Endothelial cell of umbilical vein (primary cell): ENCODE data around the gene LMX1A. TPM values are rescaled to one million over a fixed set of nuclear protein-coding genes. Genes with fewer than 3 reads are reported as not detected.

ENCODE experiments used
- BruUV-seq: library from RNA; stranded (reverse); fragments of 400-500 nt; replicated peaks from 2 replicates; lab custom pipeline; 2021; lab: Mats Ljungman, UMichigan
- CTCF ChIA-PET: fragments of 300-600, 350-600 bp; sonication (Branson Sonifier 250); formaldehyde crosslinking; loops from one replicate; lab custom pipeline; 2021; ENCODE audit warnings: antibody characterized with exemption, inconsistent platforms; lab: Charles Lee
- POLR2A ChIA-PET: fragments of 300-600, 350-600 bp; sonication (Branson Sonifier 250); formaldehyde crosslinking; loops from one replicate; lab custom pipeline; 2021; ENCODE audit warnings: antibody characterized with exemption, inconsistent platforms; lab: Charles Lee
- DNase-seq: peaks from one replicate; pipeline ENCODE4 v3.0.0-alpha.2; 2011; ENCODE audit warnings: low read depth, low spot score
- FAIRE-seq: peaks from 2 replicates; lab custom pipeline; 2011; peaks lifted over from hg19 to GRCh38; lab: Jason Lieb, UNC
- H2AFZ ChIP-seq: 2 replicates; pipeline ENCODE4 v1.6.0; 2012; ENCODE audit warnings: low read depth, low read length, control low read depth, inconsistent platforms
- H3K27ac ChIP-seq: 2 replicates; pipeline ENCODE4 v1.5.1; 2011; ENCODE audit warnings: low read depth, mild to moderate bottlenecking, control low read depth, low read length, moderate library complexity; ENCODE audit not compliant: insufficient read depth
- H3K27me3 ChIP-seq, 2 experiments: 2 replicates each; pipeline versions ENCODE4 v1.6.0 to v1.6.1; 2011; ENCODE audit warnings: low read length in 2 of 2, mixed read lengths in 1 of 2; ENCODE audit not compliant: control insufficient read depth in 2 of 2, insufficient read depth in 2 of 2
- H3K36me3 ChIP-seq, 2 experiments: 2 replicates in 1 of 2; 3 replicates in 1 of 2; pipeline ENCODE4 v1.5.1; 2011; ENCODE audit warnings: low read length in 2 of 2, mild to moderate bottlenecking in 1 of 2, moderate library complexity in 1 of 2; ENCODE audit not compliant: control insufficient read depth in 2 of 2, insufficient read depth in 2 of 2; ENCODE audit errors: extremely low read depth in 1 of 2
- H3K4me1 ChIP-seq: 3 replicates; pipeline ENCODE4 v1.5.1; 2011; ENCODE audit warnings: mild to moderate bottlenecking, low read length; ENCODE audit not compliant: control insufficient read depth, insufficient read depth; ENCODE audit errors: extremely low read depth
- H3K4me2 ChIP-seq: 2 replicates; pipeline ENCODE4 v1.6.1; 2011; ENCODE audit warnings: low read length, control low read depth, mixed read lengths; ENCODE audit not compliant: insufficient read depth
- H3K4me3 ChIP-seq, 3 experiments: fragments of 200-600 bp in 1 of 3; sonication (generic), shearing (Covaris generic) in 1 of 3; replicated peaks in 1 of 3; 2 replicates each; pipeline ENCODE4 v1.5.1; 2011 to 2016; ENCODE audit warnings: control low read depth in 3 of 3, low read length in 3 of 3, mild to moderate bottlenecking in 2 of 3, inconsistent platforms in 1 of 3, low read depth in 1 of 3, moderate library complexity in 1 of 3; ENCODE audit not compliant: insufficient read depth in 1 of 3
- H3K79me2 ChIP-seq: 2 replicates; pipeline ENCODE4 v1.6.0; 2012; ENCODE audit warnings: low read length, inconsistent platforms; ENCODE audit not compliant: control insufficient read depth, insufficient read depth
- H3K9ac ChIP-seq: replicated peaks from 2 replicates; pipeline ENCODE3; 2011; ENCODE audit warnings: low read length, control low read depth; ENCODE audit not compliant: insufficient read depth; ENCODE audit errors: extremely low read depth
- H3K9me1 ChIP-seq: replicated peaks from 3 replicates; pipeline ENCODE4 v1.6.0; 2011; ENCODE audit warnings: mild to moderate bottlenecking, low read length; ENCODE audit not compliant: control insufficient read depth, insufficient read depth; ENCODE audit errors: extremely low read depth
- H3K9me3 ChIP-seq: replicated peaks from 2 replicates; pipeline ENCODE4 v1.5.1; 2012; ENCODE audit warnings: low read length, inconsistent platforms; ENCODE audit not compliant: control insufficient read depth, insufficient read depth
- H4K20me1 ChIP-seq: replicated peaks from 2 replicates; pipeline ENCODE3; 2011; ENCODE audit warnings: mild to moderate bottlenecking, low read length; ENCODE audit not compliant: control insufficient read depth, insufficient read depth; ENCODE audit errors: extremely low read depth
- EZH2 ChIP-seq: IDR thresholded peaks from 2 replicates; pipeline ENCODE4 v1.6.1; 2012; ENCODE audit warnings: borderline replicate concordance, low read depth, mild to moderate bottlenecking, moderate library complexity, low read length, inconsistent platforms; ENCODE audit not compliant: severe bottlenecking
- FOS ChIP-seq: IDR thresholded peaks from 2 replicates; pipeline ENCODE4 v1.6.1; 2011; ENCODE audit warnings: mild to moderate bottlenecking, low read length, moderate library complexity, borderline replicate concordance; ENCODE audit not compliant: insufficient read depth
- GATA2 ChIP-seq: IDR thresholded peaks from 2 replicates; pipeline ENCODE4 v1.7.0; 2011; ENCODE audit warnings: low read depth, mild to moderate bottlenecking, moderate library complexity, mixed read lengths, low read length; ENCODE audit not compliant: insufficient read length, insufficient read depth
- JUN ChIP-seq: IDR thresholded peaks from 2 replicates; pipeline ENCODE4 v1.6.1; 2011; ENCODE audit warnings: borderline replicate concordance, low read depth; ENCODE audit not compliant: insufficient read length, insufficient read depth
- MYC ChIP-seq: IDR thresholded peaks from one replicate; pipeline ENCODE4 v1.6.1; 2011; ENCODE audit warnings: mild to moderate bottlenecking, low read depth, low read length
- POLR2A ChIP-seq: IDR thresholded peaks from 2 replicates; pipeline ENCODE4 v1.6.1; 2012; ENCODE audit warnings: low read depth, mild to moderate bottlenecking, control low read depth, low read length
- POLR2AphosphoS5 ChIP-seq: IDR thresholded peaks from 2 replicates; pipeline ENCODE4 v1.6.1; 2012; ENCODE audit warnings: low read depth, mild to moderate bottlenecking, control low read depth, low read length, moderate library complexity; ENCODE audit not compliant: insufficient read depth
- dilution Hi-C: fragments of 300-500 bp; cut with MboI; formaldehyde crosslinking; loops from one replicate; pipeline ENCODE4 v1.15.0; 2019; ENCODE audit warnings: low sequenced_read_pairs; ENCODE audit not compliant: extremely low pct_ligation_motif_present
- intact Hi-C: fragments of 100-400 bp; cut with micrococcal nuclease; formaldehyde crosslinking; loops from one replicate; pipeline ENCODE4 v1.10.0; 2022
- polyA plus RNA-seq, 4 experiments: library from polyadenylated mRNA; depleted of rRNA in 3 of 4; stranded (reverse) in 3 of 4; unstranded in 1 of 4; fragments of >200 nt; gene quantifications; 2 replicates each; pipeline versions ENCODE4 v1.2.1 to v1.2.3, GENCODE V29; 2011 to 2012; ENCODE audit warnings: missing spikeins in 1 of 4
- total RNA-seq: library from RNA; stranded (reverse); gene quantifications from 2 replicates; pipeline ENCODE4 v1.2.3, GENCODE V29; 2021
- TF ChIP-seq, protein P1 (sequence below), 2 donors: IDR thresholded peaks; 1 replicate in 1 of 2; 2 replicates in 1 of 2; pipeline ENCODE4 v1.5.1; 2011; ENCODE audit warnings: low read length in 2 of 2, mild to moderate bottlenecking in 2 of 2, moderate library complexity in 2 of 2, control low read depth in 1 of 2, inconsistent platforms in 1 of 2, low read depth in 1 of 2; ENCODE audit not compliant: insufficient read depth in 1 of 2; ENCODE audit errors: extremely low read depth in 1 of 2
- TF ChIP-seq, protein P2 (sequence below): IDR thresholded peaks from 2 replicates; pipeline ENCODE4 v1.6.1; 2011; ENCODE audit not compliant: insufficient read depth, insufficient read length

Gene LMX1A
- total and polyA plus RNA-seq, 2 donors (not counting 3 experiments of a cell fraction or from before 2014, with no cell fraction given), result not detected

DNA sequence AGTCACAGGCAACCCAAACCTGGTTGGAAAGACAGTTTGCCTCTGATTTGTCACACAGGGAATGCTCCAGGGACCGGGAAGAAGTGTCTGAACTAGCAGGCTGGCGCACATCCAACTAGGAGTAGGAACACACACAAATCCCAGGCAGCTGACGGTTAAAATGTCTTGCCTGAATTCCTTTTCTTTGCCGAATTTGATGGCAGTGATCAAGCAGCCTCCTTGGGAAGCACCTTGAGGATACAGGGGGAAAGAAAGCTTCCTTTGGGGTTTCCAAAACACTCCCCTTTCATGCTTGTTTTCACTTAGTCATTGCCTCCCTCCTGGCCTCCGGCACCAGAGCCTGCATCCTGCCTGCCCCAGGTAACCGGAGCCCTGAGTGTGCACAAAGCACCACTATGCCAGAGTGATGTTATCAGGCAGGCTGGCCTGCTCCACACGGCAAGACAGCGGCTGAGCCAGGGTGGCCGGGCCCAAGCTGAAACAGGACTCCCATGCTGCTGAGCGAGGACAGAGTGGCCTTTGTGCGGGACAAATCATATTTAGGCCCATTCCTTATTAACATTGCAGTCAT is 193.8 kb downstream of the LMX1A start:
- Histone ChIP-seq H3K9ac (no peak overlapping the region), H3K4me1 (no peaks in the 10 kb centered on the region), H3K27ac (no peak overlapping the region), H3K79me2 (no peaks in the 10 kb centered on the region), H3K4me3 (no peak overlapping the region), H3K4me2 (no peak overlapping the region), H4K20me1 (no peaks in the 10 kb centered on the region), H3K27me3 (no peaks in the 10 kb centered on the region), H2AFZ (no peak overlapping the region), H3K36me3 (no peaks in the 10 kb centered on the region), H3K9me1 (no peaks in the 10 kb centered on the region), H3K9me3 (no peaks in the 10 kb centered on the region)
- dilution Hi-C loops (no loop called here), intact Hi-C loops (no loop called here)
- BruUV-seq, result no TSS peak
- DNase-seq (no peak), FAIRE-seq (no peak)
- TF ChIP-seq EZH2 (no peak), FOS (no peak), POLR2AphosphoS5 (no peak), POLR2A (no peak), MYC (no peak), GATA2 (no peak), JUN (no peak)
- TF ChIP-seq, protein P1, sequence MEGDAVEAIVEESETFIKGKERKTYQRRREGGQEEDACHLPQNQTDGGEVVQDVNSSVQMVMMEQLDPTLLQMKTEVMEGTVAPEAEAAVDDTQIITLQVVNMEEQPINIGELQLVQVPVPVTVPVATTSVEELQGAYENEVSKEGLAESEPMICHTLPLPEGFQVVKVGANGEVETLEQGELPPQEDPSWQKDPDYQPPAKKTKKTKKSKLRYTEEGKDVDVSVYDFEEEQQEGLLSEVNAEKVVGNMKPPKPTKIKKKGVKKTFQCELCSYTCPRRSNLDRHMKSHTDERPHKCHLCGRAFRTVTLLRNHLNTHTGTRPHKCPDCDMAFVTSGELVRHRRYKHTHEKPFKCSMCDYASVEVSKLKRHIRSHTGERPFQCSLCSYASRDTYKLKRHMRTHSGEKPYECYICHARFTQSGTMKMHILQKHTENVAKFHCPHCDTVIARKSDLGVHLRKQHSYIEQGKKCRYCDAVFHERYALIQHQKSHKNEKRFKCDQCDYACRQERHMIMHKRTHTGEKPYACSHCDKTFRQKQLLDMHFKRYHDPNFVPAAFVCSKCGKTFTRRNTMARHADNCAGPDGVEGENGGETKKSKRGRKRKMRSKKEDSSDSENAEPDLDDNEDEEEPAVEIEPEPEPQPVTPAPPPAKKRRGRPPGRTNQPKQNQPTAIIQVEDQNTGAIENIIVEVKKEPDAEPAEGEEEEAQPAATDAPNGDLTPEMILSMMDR (IDR thresholded peaks at IDR 0.05; ENCODE audit: extremely low read depth in 1 of 2, insufficient read depth in 1 of 2, low read depth in 1 of 2, low read length in 2 of 2), result no peak
- TF ChIP-seq, protein P2, sequence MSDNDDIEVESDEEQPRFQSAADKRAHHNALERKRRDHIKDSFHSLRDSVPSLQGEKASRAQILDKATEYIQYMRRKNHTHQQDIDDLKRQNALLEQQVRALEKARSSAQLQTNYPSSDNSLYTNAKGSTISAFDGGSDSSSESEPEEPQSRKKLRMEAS, result no peak
- ChIA-PET POLR2A (no interaction called here), CTCF (interaction anchor here (2.0 kb wide), 1 partner anchor 48 kb away, joined by 4 read pairs; no protein-coding TSS in a partner anchor)
